HG02759 (cell line): ENCODE measurements around the gene EGF.
"Not testable (repeated sequence)": the region's sequence is repeated elsewhere in the genome, so short reads cannot be mapped to it uniquely, and the experiment has no call there.

Source experiments
- ATAC-seq: cut with Tn5 transposase; IDR thresholded peaks from one replicate; pipeline ENCODE4 v1.9.1; 2021; ENCODE audit warnings: mild to moderate bottlenecking, moderate library complexity; ENCODE audit not compliant: unreplicated experiment

EGF gene

DNA sequence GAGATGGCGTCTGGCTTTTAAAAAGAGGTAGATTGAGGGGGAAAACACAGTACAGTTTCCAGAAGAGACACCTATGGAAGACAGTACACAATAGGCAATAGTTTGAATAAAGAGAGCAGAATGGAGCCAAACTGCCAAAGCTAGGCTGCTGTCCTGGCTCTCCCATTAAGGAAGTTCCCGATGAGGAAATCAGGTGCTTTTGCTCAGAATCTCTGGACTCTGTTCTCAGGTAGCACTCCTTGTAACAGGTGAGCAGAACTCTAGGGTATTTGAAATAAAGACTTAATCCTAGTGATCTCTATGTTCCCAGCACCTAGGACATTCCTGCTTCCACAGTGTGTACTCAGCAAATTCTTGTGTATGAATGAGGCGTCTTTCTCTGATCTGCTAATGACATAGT, 1.6 kb downstream of the EGF start:
- ATAC-seq: no peak

DNA sequence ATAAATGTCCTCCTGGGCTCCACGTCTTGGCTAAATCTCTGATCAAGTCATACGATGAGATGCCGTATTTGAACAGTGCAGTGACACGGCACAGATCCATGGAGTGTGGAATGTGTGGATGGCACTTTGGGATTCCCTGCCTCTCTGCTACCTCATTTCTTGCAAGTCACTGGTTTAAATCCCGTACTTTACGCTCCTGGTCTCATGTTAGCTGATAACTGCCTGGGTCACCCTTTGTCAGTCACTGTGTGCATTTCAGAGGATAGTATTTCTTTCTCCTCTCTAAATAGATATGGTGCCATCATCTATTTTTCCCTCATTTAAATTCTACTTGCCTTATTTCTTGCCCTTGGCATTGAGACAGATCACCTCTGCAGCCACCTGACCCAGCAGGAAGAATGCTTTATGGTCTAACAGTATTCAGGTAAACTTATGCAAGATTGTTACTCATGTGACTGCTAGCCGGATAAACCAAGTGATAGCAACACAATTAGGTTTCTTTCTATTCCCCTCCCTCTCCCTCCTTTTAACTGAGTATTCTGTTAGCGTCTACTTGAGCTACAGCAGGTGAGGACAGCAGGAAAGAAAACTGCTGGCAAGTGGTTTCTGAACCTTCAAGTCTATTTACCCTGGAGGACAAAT, 2.8 kb downstream of the EGF start:
- no peak for ATAC-seq

DNA sequence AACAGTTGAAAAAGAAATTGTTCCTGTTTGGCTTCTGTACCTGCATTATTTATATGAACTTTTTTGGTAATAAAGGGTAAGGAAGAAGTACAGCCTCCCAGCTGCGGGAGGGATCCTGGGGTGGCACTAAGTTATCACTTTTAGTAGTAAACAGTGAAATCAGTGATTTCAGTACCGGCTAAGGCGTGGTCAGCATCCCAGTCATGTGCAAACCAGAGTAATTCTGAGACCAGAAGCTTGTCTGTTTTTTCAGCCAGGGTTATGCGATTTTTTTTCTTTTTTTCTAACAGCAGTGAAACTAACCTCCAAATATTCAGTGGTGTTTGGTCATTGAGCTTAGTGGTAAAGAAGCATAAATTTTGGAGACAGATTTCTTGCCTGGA, 3.3 kb downstream of the EGF start:
- no peak for ATAC-seq

DNA sequence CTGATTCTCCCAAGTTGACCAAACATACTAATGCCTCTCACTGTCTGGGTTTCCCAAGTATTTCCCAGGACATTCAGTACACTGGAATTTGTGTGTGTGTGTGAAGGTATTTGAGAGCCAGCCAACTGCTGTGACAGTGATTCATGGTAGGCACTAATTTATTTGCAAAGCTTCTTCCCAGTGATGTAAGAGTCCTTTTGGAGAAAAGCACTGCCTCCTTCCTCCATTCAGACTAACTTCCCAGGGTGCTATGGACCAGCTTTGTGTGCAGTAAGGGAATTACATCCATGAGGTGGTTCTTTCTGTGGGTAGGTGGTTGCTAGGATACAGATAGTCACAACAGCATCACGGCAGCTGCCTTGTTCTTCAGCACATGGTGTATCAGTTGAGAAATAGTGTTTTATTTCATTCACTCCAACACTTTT, 8.7 kb downstream of the EGF start:
- no peak for ATAC-seq

DNA sequence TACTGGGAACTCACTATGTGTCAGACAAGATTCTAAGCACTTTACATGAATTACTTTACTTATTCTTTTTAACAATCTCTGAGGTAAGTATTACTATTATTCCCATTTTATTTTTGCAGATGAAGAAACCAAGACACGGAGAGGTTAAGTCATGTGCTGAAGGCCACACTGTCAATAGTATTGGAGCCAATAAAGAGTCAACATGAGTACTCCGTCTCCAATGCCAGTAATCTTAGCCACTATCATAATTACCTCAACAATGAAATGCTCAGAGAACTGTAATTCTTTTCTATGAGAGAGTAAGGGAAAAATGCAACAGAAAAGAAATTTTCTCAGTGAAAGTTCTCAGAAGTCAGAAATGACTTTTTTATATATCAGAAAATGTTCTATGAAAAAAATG, 12.7 kb downstream of the EGF start:
- ATAC-seq: no peak

DNA sequence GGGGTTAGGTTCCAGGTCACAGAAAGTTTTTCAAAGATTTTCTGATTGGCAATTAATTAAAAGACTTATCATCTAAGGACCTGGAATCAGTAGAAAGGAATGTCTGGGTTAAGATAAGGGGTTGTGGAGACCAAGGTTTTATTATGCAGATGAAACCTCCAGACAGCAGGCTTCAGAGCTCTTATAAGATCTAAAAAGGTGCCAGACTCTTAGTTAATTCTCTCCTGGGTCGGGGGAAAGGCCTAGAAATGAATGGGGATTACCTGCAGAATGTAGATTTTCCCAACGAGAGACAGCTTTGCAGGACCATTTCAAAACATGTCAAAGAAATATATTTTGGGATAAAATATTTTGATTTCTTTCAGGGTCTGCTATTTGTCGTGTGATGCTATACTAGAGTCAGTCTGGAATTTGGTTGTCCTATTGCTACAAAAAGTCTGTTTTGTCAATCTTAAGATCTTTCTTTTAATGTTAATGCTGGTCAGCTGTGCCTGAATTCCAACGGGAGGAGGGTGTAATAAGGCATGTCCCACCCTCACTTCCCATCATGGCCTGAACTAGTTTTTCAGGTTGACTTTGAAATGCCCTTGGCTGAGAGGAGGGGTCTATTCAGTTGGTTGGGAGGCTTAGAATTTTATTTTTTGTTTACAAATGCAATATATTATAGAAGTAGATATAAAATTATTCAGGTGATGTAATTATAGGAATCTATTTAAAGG, 15.8 kb downstream of the EGF start:
- ATAC-seq: no peak

DNA sequence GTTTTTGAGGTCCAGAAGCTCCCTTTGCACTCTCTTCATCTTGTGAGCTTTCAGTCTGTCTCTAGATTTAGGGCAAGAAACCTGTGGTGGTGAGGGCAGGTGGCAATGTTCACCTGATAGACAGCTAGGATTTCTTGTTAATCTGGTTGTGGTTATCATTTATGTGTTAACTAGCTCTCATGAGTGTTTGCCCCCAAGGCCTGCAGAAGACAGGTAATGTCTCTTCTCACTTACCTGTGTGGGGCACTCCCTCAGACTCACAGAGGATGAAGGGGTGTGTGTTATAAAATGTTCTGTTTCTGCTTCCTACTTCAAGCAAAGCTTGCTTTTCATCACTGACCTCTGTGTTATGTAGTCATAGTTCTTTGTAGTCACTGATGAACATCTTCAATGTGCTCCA, 17.8 kb downstream of the EGF start:
- ATAC-seq: no peak

DNA sequence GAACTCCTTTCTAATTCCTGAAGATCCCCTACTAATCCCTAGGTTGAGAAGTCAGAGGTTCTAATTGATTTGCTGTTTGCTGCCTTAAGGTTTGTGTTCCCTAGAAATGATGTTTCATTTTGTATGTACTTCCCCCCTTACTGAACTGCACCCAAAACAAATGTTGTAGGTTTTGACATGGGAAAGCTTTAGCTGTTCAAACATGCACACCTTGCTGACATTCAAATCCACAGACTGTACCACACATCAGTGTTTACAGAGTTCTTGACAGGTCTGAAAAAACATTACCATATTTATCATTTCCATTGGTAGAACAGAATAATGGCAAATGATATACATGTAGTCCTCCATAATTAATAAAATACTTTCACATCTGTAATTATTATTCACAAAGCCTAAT, 18.2 kb downstream of the EGF start:
- ATAC-seq: no peak

DNA sequence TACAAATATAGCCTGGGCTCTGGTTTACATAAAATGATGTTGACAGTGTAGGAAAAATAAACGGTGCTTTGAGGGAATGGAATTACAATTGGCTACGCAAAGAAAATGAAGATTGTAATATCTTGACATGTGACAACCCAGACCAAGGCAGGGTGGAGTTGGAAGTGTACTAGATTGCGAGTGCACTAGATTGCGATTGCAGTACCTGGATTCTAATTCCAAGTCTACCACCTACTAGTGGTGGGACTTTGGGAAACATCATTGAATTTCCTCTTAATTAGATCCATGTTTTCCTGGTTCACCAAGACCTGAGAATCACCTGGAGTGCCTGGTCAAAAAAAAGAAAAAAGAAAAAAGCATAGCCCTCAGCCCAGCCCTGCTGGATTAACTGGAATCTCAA, 18.6 kb downstream of the EGF start:
- ATAC-seq: no peak

DNA sequence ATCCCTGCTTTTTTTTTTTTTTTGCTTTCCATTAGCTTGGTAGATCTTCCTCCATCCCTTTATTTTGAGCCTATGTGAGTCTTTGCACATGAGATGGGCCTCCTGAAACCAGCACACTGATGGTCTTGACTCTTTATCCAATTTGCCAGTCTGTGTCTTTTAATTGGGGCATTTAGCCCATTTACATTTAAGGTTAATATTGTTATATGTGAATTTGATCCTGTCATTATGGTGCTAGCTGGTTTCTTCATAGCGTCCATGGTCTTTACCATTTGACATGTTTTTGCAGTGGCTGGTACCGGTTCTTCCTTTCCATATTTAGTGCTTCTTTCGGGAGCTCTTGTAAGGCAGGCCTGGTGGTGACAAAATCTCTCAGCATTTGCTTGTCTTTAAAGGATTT, 24.7 kb downstream of the EGF start:
- not testable (repeated sequence) for ATAC-seq

DNA sequence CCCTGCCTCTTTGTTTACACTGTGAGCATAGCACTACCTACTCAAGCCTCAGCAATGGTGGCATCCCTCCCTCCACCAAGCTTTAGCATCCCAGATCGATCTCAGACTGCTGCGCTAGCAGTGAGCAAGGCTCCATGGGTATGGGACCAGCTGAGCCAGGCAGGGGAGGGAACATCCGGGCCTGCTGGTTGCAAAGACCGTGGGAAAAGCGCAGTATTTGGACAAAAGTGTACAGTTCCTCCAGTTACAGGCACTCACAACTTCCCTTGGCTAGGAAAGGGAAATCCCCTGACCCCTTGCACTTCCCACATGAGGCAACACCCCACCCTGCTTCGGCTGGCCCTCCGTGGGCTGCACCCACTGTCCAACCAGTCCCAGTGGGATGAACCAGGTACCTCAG, 26.5 kb downstream of the EGF start:
- no peak for ATAC-seq

DNA sequence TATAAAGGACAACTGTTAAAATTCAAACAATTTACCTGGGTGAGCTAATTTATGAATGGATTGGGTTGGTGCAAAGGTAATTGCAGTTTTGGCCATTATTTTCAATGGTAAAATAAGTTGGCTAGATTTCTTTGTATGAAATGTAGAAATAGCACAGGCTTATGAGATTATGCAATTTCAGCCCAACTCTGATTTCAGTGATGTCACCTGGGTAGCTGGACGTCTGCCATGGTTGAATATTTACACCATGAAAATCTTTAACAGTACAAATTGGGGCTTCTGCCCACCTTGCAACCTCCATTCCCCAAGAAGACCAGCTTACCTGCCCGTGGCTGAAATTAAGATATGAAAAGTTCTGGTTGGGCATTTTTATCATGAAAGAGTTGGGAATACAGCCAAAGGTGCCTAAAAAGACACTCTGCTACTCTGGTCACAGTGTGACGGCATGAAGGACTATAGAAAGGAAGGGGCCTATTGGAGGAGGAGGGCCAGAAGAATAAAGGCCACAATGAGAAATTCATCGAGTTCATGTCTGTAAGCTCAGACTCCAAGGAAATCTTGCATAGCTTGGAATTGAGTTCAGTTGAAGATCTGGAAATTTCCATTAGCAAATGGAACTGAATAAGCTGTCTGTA, 29.7 kb downstream of the EGF start:
- no peak for ATAC-seq

DNA sequence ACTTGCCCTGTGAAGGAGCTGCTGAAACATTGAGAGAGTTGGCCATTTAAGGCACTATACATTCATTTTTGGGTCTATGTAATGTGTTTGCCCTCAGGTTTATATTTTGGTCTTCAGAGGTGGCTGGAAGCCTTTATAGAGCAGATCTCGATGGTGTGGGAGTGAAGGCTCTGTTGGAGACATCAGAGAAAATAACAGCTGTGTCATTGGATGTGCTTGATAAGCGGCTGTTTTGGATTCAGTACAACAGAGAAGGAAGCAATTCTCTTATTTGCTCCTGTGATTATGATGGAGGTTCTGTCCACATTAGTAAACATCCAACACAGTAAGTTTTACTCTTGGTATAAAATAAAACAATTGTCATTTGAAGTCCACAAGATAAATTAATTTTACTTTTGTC, 31.1 kb downstream of the EGF start:
- no peak for ATAC-seq

DNA sequence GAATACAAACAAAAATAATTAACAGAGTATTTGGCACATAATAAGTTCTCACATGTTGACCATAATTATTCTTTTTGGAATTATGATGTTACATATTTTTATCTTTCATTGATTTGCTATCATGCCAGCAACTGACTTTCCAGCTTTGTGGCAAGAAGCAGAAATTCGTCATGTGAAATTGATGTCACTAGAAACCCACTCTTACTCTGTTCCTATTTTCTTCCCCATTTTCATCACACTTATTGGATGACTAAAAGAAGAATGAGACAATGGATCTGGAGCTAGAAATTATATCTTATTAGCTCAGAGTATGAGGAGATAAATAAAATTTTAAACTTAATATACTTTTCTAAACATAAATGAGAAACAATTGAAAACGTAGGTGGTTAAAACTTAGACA, 31.9 kb downstream of the EGF start:
- ATAC-seq: no peak

DNA sequence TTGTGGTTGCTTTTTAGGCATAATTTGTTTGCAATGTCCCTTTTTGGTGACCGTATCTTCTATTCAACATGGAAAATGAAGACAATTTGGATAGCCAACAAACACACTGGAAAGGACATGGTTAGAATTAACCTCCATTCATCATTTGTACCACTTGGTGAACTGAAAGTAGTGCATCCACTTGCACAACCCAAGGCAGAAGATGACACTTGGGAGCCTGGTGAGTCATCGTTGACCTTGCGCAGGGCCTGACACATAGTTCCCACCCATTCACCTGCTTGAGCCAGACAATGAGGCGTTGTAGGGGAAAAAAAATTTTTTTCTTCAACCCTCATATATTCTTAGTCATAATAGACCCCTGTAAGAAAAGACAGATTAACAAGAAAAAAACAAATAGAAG, 32.4 kb downstream of the EGF start:
- ATAC-seq: no peak

DNA sequence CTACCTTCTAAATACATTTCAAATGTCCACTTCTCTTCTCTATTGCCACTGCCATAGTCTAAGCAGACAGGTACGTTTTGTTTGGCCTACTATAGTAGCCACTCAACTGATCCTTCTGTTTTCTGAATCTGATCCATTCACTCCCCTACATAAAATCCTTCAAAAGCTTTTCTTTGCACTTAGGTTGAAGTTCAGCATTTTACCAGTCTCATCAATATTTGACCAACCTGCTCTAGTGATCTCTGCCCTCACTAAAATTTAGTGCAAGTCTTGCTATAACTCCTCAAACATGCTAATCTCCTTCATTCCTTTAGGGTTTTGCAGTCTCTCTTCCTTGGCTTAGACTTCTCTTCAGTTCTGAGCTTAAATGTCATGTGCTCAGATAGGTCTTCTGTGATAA, 33.4 kb downstream of the EGF start:
- ATAC-seq: no peak

DNA sequence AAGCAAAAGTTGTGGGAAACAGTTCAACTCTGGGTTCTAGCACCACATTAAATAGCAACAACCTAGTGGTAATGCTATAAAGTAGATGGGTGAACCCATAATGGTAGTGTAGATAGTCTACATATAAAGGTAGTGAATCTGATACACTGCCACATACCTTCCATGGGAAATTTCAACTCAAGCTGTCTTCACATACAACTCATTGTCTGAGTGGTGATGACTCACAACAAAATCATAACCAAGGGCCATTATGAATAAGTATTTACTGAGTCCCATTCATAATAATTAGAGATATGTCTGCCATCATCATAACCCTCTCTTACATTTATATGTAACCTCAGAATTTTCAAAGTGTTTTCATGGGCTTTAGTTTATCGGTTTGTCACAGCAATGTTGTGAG, 34.8 kb downstream of the EGF start:
- no peak for ATAC-seq

DNA sequence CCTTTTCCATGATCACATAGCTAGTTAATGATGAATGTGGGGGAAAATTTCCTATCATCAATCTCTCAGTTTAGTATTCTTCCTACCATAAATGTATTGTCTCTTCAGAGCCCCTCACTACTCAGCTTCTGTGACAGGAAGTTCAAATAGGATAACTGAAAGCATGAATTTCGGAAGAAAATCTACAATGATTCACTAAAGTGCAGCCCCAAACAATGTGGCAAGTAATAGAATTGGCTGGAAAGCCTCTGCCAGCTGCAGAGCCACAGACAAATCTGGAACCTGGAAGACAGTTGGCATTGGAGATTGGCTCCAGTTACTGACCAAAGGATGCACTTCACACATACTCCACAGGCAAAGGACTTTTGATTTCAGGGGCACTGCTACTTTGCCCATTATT, 35.2 kb downstream of the EGF start:
- ATAC-seq: no peak

DNA sequence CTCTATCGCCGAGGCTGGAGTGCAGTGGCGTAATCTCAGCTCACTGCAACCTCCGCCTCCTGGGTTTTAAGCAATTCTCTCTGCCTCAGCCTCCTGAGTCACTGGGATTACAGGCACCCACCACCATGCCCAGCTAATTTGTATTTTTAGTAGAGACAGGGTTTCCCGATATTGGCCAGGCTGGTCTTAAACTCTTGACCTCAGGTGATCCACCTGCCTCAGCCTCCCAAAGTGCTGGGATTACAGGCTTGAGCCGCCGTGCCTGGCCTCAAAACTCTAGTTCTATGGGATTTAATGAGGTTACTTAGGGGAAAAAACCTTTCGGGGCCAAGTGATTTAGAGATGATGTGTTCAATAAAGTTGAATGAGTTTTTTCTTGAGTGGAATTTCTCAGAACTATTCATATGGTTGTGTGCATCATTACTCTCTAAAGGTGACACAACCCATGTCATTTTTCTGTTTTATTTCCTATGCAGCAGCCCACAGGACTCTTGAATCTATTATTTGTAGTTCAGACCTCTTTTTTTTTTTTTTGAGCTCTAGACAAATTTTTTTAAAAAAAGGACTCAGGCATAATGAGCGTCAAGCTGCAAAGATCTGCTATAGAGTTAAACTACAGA, 36.5 kb downstream of the EGF start:
- not testable (repeated sequence) for ATAC-seq

DNA sequence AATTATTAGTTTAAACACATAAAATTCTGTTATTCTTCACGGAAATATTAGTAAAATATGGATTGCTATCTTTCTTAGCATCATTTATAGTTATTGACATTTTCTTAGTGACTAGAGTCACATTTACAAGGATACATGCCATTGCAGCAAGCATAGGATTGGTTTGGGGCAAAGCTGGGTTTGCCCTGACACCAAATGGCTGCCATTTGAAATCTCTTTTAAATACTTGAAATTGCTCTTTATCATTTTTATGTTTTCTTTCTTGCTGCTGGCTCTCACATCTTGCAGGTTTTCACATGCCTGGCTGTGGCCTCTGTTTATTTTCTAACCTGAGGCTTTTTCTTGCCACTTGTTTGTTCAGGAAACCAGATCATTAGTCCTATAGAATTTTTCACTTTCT, 39.9 kb downstream of the EGF start:
- no peak for ATAC-seq

DNA sequence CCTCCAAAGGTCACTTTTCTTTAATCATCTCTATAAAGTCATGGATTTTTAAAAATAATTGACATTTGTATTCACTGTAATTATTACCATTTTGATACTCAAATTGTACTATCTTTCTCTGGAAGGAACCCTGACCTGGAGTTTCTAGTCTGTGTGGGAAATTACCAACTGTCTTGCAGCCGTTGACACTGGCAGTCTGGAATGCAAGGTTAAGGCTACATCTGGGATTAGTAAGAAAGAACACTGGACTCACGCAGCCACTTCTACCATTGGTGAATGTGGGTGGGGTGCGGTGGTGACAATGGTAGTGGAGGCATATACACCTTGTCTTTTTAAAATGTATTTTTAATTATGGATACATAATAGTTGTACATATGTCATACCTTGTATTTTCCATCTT, 40.9 kb downstream of the EGF start:
- no peak for ATAC-seq

DNA sequence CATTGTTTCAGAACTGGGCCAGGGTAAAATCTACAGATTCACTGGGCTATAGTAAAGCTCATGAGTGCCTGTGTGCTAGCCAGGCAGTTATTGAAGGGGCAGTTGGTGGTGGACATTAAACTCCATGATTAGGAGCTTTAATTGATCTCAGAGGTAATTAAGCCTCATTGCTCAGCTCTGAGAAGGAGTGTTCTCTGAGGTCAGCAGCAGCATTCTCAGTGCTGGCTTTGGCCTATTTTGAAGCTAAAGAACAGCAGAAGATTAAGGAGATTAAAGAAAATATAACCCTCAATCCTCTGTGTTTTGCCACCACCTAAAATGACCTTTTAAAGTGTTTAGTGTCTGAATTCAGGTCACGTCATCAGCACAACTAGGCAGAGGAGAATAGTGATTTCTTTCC, 42.5 kb downstream of the EGF start:
- no peak for ATAC-seq
